Dendritic cell treated with granulocyte-macrophage colony-stimulating factor and Interleukin-4, amounts not matched to agents 40 ng/mL and 50 ng/mL, for 4 days (primary cell): ENCODE results near the gene SATL1.
"Not testable (repeated sequence)": the region's sequence is repeated elsewhere in the genome, so short reads cannot be mapped to it uniquely, and the experiment has no call there.

Source experiments
- H3K27ac Mint-ChIP-seq: one replicate; pipeline ENCODE4 v1.8.0; 2022; ENCODE audit warnings: mild to moderate bottlenecking, mixed read lengths
- H3K27me3 Mint-ChIP-seq: one replicate; pipeline ENCODE4 v1.8.0; 2022; ENCODE audit warnings: mild to moderate bottlenecking, mixed read lengths
- H3K36me3 Mint-ChIP-seq: one replicate; pipeline ENCODE4 v1.8.0; 2022; ENCODE audit warnings: low read depth, mixed read lengths
- H3K4me1 Mint-ChIP-seq: one replicate; pipeline ENCODE4 v1.8.0; 2022; ENCODE audit warnings: low read depth, mixed read lengths
- H3K4me3 Mint-ChIP-seq: one replicate; pipeline ENCODE4 v1.8.0; 2022; ENCODE audit warnings: mild to moderate bottlenecking, moderate library complexity, mixed read lengths
- H3K9me3 Mint-ChIP-seq: one replicate; pipeline ENCODE4 v1.8.0; 2022; ENCODE audit warnings: mixed read lengths
- intact Hi-C: fragments of 100-400 bp; cut with micrococcal nuclease; formaldehyde crosslinking; loops from one replicate; pipeline ENCODE4 v1.15.0; 2022

The SATL1 gene

DNA sequence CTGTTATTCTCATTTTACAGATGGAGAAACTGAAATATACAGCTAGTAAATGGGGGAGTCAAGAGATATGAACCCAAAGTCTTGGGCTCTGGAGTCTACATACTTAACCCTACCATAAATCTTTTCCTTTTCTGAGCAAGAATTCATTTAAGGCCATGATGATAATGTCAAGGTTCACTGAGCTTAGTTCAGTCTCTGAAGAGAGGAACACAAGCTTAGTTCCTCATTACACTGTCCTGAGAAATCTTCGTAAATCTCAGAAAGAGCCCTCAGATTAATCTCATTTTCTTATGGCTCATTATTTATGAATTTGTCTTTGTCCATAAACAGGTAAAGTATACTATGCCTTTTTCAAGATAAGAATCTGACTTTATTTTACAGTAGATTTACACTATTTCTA, 104.2 kb downstream of the SATL1 start:
- H3K27me3 Mint-ChIP-seq = no peaks in the 10 kb centered on the region
- H3K27ac Mint-ChIP-seq = no peak overlapping the region
- intact Hi-C loops = no loop called here
- no peaks in the 10 kb centered on the region for H3K9me3 Mint-ChIP-seq
- no peaks in the 10 kb centered on the region for H3K4me1 Mint-ChIP-seq
- no peaks in the 10 kb centered on the region for H3K36me3 Mint-ChIP-seq
- no peak overlapping the region for H3K4me3 Mint-ChIP-seq

DNA sequence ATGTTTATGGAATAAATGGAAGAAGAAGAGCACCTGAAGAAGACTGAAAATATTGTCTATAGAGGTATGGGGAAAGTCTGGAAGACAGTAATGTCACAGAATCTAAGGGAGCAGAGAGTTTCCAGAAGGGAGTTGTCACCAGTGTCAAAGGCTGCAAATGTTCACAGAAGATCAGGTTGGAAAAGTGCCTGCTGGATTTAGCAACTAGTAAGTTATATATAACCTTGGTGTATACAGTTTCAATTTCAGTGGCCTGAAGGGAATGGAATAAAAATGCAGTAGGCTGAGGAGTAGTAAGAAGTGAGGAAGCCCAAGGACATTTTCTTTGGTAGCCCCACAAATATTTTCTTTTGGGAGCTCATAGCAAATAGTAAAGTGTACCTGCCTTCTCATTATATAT, 107.2 kb downstream of the SATL1 start:
- Mint-ChIP-seq H3K27me3 (no peaks in the 10 kb centered on the region), H3K4me1 (no peaks in the 10 kb centered on the region), H3K9me3 (no peaks in the 10 kb centered on the region), H3K36me3 (no peaks in the 10 kb centered on the region), H3K27ac (no peak overlapping the region), H3K4me3 (no peak overlapping the region)
- intact Hi-C loops = no loop called here

DNA sequence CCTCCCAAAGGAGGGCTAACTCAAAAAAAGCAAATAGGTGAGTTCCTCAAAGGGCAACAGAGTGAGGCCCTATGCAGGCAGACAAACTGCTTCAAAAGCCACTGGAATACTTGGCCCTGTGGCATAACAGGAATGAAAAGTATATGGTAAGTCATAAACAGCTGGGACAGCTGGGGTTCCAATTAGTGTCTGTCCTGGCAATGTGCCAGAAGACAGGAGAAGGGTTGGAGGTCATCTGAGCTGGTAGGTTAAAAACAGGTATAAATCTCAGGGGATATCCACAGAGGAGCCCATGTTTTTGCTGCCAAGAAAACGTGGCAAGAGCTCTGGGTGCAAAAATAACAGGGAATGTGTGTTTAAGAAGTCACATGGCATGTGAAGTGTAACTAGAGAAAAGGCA, 128.3 kb downstream of the SATL1 start:
- Mint-ChIP-seq H3K36me3 (no peaks in the 10 kb centered on the region), H3K4me3 (no peak overlapping the region), H3K4me1 (peaks cover 5% of the 10 kb centered on the region), H3K27ac (no peak overlapping the region), H3K27me3 (peaks cover 1% of the 10 kb centered on the region), H3K9me3 (no peaks in the 10 kb centered on the region)
- intact Hi-C loops = loop anchor here (10.0 kb wide), 1 partner anchor 430 kb away; no protein-coding TSS in a partner anchor

DNA sequence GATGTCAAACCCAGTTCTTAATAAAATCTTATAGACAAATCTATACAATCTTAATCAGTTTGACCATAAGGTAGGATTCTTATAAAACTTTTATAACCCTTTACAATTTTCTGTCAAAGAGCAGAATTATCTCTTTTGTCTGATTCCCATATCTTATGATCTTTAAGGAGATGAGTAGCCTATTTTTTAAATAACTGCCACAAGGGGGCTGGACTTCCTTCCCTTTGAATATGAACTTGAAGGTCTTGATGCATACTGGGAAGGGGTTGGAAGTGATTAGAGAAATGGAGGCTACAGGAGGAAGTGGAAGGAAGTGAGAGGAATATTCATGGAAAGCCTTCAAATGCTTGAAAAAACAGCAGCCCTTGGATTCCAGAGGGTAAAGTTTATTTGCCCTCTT, 128.8 kb downstream of the SATL1 start:
- Mint-ChIP-seq H3K4me3 (no peak overlapping the region), H3K9me3 (no peaks in the 10 kb centered on the region), H3K27me3 (no peaks in the 10 kb centered on the region), H3K27ac (no peak overlapping the region), H3K36me3 (no peaks in the 10 kb centered on the region), H3K4me1 (peaks cover 5% of the 10 kb centered on the region)
- intact Hi-C loops = loop anchor here (10.0 kb wide), 1 partner anchor 430 kb away; no protein-coding TSS in a partner anchor

DNA sequence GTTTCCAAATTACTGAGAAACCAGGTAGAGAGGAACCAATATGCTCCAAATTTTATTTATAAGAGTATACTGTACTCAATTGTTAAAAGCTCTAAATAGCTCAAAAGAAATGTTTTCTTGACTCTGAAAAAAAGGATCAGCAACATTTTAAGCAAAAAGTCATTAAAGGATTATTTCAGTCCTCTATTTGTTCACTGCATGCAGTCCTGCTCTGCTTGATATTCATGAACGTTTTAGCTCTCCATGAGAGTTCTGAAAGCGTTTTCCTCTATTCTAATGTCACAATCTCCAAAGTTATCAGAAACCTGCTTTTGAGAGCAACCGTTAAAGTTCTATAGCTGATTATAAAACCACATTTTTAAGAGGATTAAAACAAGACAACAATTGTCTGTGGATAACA, 129.4 kb downstream of the SATL1 start:
- Mint-ChIP-seq H3K4me1 (peaks cover 5% of the 10 kb centered on the region), H3K4me3 (no peak overlapping the region), H3K27ac (no peak overlapping the region), H3K27me3 (no peaks in the 10 kb centered on the region), H3K36me3 (no peaks in the 10 kb centered on the region), H3K9me3 (no peaks in the 10 kb centered on the region)
- intact Hi-C loops = loop anchor here (10.0 kb wide), 1 partner anchor 431 kb away; no protein-coding TSS in a partner anchor

DNA sequence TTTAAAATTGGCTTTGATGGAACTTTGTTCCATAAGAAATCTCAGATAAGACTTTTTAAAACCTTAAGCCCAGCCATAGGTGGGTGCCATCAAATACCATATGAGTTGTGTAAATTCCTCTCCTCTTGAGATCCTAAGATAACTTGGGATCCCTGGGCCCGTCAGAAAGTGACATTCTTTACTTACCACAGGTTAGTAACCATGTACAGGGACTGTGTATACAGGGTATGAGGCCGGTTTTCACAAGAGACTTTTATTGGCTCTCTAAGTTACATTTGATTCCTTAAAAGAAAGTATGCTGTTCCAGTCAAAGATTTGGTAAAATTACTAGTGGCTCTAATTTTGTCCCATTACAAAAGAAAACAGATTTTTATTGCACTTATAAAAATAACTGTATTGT, 129.8 kb downstream of the SATL1 start:
- H3K9me3 Mint-ChIP-seq = no peaks in the 10 kb centered on the region
- H3K27ac Mint-ChIP-seq = no peak overlapping the region
- no peak overlapping the region for H3K4me3 Mint-ChIP-seq
- no peaks in the 10 kb centered on the region for H3K27me3 Mint-ChIP-seq
- H3K36me3 Mint-ChIP-seq = no peaks in the 10 kb centered on the region
- peaks cover 5% of the 10 kb centered on the region for H3K4me1 Mint-ChIP-seq
- intact Hi-C loops = loop anchor here (10.0 kb wide), 1 partner anchor 431 kb away; no protein-coding TSS in a partner anchor

DNA sequence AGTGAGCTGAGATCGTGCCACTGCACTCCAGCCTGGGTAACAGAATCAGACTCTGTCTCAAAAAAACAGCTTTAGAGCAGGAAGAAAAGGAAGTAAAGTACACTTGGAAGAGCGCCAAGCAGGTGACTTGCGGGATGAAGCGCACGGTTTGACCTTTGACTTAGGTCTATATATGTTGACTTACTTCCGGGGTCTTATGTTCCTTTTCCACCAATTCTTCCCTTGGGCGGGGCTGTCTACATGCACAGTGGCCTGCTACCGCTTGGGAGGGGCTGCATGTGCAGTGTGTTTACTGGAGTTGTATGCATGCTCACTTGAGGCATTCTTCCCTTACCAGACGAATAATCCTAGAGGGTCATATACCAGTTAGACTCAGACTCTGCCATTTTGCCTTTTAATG, 131.3 kb downstream of the SATL1 start:
- no peaks in the 10 kb centered on the region for H3K9me3 Mint-ChIP-seq
- intact Hi-C loops = loop anchor here (10.0 kb wide), 1 partner anchor 433 kb away; no protein-coding TSS in a partner anchor

DNA sequence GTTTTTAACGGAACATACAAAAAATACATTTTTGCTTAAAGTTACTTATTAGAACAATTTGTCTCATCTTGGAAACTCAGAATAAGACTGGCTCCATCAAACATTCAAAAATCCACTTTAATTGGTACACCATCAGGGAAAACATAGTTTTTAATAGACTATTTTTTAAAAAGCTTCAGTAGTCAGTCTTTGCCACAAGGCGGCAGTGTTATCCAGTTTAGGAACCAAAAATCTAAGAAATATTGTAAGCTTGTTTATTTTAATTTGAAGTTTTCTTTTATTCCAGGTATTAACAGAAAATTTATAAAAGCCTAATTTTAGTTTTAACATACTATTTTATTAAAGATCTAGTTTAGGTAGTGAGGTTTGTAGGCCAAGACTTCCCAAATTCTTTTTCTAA, 132.2 kb downstream of the SATL1 start:
- H3K27ac Mint-ChIP-seq = no peak overlapping the region
- H3K4me1 Mint-ChIP-seq = peaks cover 5% of the 10 kb centered on the region
- no peaks in the 10 kb centered on the region for H3K9me3 Mint-ChIP-seq

More for the DNA sequence above, 131.3 kb downstream of the SATL1 start:
- no peak overlapping the region for H3K4me3 Mint-ChIP-seq
- peaks cover 5% of the 10 kb centered on the region for H3K4me1 Mint-ChIP-seq
- H3K27ac Mint-ChIP-seq = no peak overlapping the region
- no peaks in the 10 kb centered on the region for H3K27me3 Mint-ChIP-seq
- no peaks in the 10 kb centered on the region for H3K36me3 Mint-ChIP-seq

DNA sequence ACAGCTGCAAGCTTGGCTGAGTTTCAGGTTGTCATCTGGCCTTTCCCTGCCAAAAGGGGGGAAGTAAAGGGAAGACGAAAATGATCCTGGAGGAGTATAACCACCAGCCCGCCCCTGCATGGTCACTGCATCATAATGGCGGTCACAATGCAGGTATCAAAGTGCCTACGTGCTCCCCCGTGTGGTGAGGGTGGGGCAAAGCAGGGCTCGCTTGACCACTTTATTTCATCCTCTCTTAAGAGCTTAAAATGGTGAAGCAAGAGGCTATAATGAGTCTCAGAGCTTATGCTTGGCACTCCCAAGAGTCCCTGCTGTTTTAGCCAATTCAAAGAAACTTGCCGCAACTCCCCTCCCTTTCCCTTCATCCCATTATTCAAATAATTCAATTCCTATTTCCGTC, 134.3 kb downstream of the SATL1 start:
- H3K4me3 Mint-ChIP-seq = no peak overlapping the region
- peaks cover 5% of the 10 kb centered on the region for H3K4me1 Mint-ChIP-seq
- H3K27ac Mint-ChIP-seq = no peak overlapping the region
- no peaks in the 10 kb centered on the region for H3K27me3 Mint-ChIP-seq
- H3K9me3 Mint-ChIP-seq = no peaks in the 10 kb centered on the region
- H3K36me3 Mint-ChIP-seq = no peaks in the 10 kb centered on the region
- intact Hi-C loops = no loop called here

More for the DNA sequence above, 132.2 kb downstream of the SATL1 start:
- Mint-ChIP-seq H3K27me3 (no peaks in the 10 kb centered on the region), H3K36me3 (no peaks in the 10 kb centered on the region), H3K4me3 (no peak overlapping the region)
- intact Hi-C loops = loop anchor here (10.0 kb wide), 1 partner anchor 433 kb away; no protein-coding TSS in a partner anchor

DNA sequence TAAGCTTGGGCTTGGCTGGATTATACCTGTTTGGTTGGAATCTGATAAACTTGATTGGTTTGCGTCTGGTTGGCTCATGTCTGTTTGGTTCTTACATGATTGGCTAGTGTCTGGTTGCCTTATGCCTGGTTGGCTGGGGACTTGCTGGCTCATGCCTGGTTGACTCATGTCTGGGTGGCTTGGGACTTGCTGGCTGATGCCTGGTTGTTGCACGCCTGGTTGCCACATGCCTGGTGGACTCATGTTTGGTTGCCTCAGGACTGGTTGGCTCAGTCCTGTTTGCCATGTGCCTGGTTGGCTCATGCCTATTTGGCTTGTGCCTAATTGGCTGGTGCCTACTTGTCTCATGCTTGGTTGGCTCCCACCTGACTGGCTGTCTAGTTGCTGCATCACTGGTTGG, 135.4 kb downstream of the SATL1 start:
- Mint-ChIP-seq H3K9me3 (no peaks in the 10 kb centered on the region), H3K27me3 (no peaks in the 10 kb centered on the region), H3K36me3 (no peaks in the 10 kb centered on the region), H3K4me1 (peaks cover 5% of the 10 kb centered on the region), H3K4me3 (no peak overlapping the region), H3K27ac (no peak overlapping the region)
- intact Hi-C loops = no loop called here

DNA sequence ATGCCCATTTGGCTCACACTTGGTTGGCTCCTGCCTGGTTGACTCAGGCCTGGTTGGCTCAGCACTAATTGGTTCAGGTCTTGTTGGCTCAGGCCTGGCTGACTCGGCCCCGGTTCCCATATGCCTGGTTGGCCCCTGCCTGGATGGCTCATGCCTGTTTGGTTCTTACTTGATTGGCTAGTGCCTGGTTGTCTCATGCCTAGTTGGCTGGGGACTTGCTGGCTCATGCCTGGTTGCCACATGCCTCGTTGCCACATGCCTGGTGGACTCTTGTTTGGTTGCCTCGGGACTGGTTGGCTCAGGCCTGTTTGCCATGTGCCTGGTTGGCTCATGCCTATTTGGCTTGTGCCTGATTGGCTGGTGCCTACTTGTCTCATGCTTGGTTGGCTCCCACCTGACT, 136.2 kb downstream of the SATL1 start:
- peaks cover 4% of the 10 kb centered on the region for H3K4me1 Mint-ChIP-seq
- no peaks in the 10 kb centered on the region for H3K36me3 Mint-ChIP-seq
- H3K4me3 Mint-ChIP-seq = no peak overlapping the region
- H3K9me3 Mint-ChIP-seq = no peaks in the 10 kb centered on the region
- no peak overlapping the region for H3K27ac Mint-ChIP-seq
- intact Hi-C loops = no loop called here
- H3K27me3 Mint-ChIP-seq = no peaks in the 10 kb centered on the region

DNA sequence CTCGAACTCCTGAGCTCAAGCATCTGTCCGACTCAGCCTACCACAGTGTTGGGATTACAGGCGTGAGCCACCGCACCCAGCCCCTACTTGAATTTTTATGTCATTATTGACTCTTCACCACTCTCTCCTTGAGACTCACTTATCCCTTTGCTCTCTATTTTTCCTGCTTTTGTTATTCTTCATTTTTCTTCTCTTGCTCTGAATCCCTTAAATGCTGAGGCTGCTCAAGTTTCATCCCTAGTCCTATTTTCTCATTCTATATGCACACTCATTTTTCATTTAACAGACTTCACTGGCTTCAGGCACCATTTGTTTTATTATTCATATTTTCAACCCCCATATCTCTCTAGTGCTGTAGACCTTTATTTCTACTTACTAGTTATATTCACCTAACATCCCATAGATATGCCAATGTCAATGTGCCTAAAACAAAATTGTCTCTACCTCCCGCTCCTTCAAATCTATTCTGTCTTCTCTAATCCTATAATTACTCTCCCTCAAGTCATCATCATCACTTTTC, 154.2 kb downstream of the SATL1 start:
- Mint-ChIP-seq H3K27me3 (no peaks in the 10 kb centered on the region), H3K4me3 (no peak overlapping the region), H3K4me1 (no peaks in the 10 kb centered on the region), H3K27ac (no peak overlapping the region), H3K9me3 (no peaks in the 10 kb centered on the region), H3K36me3 (peaks cover 43% of the 10 kb centered on the region)
- intact Hi-C loops = no loop called here

DNA sequence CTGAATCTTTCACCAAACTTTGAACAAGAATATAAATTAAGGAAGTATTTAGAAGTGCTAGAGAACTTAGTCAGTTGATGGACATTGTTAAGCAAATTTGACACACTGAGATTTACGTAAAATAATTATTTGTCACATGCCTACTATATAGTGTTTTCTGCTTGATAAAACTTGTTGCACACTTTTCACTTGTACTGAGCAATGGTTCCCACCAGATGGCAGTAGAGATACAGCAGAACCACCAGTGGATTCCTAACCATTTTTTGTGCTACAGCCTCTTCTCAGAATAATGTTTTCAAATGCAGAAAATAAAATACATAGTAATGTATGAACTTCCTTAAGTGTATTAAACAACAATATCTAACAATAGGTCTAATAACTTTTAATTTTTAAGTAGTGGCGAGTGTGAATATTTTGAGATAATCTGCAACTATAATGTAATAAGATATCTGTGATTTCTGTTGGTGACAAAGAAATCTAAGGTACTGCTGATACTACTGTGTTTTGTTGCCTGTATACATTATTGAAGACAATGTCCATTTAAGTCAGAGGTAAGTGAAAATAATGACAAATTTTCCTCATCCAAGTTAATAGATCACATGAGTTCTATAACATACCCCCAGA, 158.7 kb downstream of the SATL1 start:
- intact Hi-C loops = no loop called here
- Mint-ChIP-seq H3K9me3 (no peaks in the 10 kb centered on the region), H3K36me3 (peaks cover 57% of the 10 kb centered on the region), H3K4me3 (no peak overlapping the region), H3K4me1 (no peaks in the 10 kb centered on the region), H3K27ac (no peak overlapping the region), H3K27me3 (no peaks in the 10 kb centered on the region)

DNA sequence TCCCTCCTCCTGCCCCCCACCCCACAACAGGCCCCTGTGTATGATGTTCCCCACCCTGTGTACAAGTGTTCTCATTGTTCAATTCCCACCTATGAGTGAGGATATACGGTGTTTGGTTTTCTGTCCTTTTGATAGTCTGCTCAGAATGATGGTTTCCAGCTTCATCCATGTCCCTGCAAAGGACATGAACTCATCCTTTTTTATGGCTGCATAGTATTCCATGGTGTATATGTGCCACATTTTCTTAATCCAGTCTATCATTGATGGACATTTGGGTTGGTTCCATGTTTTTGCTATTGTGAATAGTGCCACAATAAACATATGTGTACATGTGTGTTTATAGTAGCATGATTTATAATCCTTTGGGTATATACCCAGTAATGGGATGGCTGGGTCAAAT, 166.3 kb downstream of the SATL1 start:
- intact Hi-C loops, H3K4me3 Mint-ChIP-seq, H3K9me3 Mint-ChIP-seq, H3K4me1 Mint-ChIP-seq, H3K27ac Mint-ChIP-seq, H3K27me3 Mint-ChIP-seq: not testable (repeated sequence)
- H3K36me3 Mint-ChIP-seq = peaks cover 52% of the 10 kb centered on the region
